ENCODE data around the gene PAM16.
A peak's percentile ranks its signal among the peaks of the same experiment; 100 is the strongest.
"Not testable (repeated sequence)": the region's sequence is repeated elsewhere in the genome, so short reads cannot be mapped to it uniquely, and the experiment has no call there.

PAM16 gene

DNA sequence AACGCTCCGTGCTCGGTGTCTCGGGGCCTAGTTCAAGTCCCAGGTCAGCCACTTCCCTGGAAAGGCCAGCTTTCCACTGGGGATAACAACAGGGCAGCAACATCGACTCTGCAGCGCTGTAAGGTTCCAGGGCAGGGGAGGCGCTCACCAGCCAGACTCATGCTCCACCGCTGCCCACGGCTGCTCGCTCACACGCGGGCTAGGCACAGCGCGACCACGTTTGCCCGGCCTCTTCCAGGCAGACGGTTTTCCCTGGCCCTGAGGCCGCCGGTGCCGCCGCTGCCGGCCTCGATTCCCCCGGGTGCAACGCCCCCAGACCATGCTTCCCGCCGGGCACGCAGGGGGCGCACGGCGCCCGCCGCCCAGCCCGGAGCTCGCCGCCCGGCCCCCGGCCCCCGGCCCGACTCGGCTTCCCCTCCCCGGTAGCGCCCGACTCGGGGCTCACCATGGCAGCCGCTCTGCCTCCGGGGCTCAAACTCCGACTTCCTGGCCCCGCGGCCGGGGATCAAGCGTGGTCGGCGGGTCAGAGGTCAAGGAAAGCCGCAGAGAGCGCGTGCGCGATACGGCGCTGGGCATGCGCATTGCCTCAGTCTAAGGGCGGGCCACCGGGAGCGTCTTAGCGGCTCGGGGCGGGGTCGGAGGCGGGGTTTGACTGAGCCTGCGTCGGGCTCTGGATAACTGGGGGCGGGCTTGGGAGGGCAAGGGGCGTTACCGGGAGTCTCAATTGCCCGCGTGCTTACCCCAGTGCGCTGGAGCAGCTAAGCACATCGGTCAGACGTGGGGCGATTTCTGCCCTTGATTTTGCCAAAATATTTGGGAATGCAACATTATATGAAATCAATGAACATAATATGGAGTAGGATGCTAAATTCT lies at the start of gene PAM16:
Gene PAM16 (minus strand): TSS at position 535 of the 873 bp plus-strand sequence. CDS start 87 bp downstream, at position 448.
- peak; percentile 89 to 99 (median 93) for DNase-seq
- intact Hi-C loops (cut with DNase I): no loop called here

DNA sequence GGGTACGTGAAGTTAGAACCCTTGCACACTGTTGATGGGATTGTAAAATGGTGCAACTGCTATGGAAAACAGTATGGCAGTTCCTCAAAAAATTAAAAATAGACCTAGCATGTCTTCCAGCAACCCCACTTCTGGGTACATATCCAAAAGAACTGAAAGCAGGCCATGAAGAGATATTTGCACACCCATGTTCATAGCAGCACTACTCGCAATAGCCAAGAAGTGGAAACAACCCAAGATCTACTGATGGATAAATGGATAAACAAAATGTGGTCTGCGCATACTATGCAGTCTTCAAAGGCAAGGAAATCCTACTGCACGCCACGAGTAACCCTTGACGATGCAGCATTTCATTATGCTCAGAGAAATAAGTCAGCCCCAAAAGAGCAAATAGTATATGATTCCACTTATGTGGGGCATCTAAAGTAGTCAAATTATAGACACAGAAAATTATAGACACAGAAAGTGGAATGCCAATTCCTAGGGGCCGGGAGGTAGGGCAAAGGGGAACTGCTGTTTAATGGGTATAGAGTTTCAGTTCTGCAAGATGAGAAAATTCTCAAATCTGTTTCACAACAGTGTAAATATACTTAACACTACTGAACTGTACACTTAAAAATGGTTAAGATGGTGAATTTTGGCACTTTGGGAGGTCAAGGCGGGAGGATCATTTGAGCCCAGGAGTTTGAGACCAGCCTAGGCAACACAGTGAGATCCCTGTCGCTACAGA lies 48.0 kb upstream of the PAM16 start:
- intact Hi-C loops (cut with DNase I): no loop called here
- DNase-seq: no peak

DNA sequence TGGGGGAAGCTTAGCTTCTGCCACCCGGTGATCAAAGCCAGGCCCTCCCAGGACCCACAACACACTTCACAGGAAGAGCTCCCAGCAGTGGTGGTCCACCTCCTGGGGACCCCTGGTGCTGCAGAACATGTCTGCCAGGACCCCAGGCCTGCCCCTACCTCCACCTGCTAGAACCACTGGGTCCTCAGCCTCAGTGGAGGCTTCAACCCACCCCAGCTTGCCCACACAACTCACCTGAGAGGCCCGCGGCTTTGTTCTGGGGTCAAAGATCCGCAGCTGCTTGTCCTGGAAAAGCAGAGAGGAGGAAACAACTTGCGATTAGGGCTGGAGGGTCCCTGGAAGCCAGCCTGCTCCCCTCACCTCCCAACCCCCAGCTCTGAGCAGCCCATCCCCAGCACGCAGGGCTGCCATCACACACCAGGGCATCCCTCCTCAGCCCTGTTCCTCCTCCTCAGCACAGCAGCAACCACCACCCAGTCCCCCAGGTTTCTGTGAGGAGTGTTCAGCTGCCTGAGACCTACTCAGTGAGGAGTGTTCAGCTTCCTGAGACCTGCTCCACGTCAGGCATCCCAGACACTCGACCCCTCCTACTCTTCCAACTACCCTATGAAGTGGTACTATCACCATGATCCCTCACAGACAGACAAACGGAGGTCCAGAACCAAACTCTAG lies 44.1 kb upstream of the PAM16 start:
- intact Hi-C loops (cut with DNase I): no loop called here

DNA sequence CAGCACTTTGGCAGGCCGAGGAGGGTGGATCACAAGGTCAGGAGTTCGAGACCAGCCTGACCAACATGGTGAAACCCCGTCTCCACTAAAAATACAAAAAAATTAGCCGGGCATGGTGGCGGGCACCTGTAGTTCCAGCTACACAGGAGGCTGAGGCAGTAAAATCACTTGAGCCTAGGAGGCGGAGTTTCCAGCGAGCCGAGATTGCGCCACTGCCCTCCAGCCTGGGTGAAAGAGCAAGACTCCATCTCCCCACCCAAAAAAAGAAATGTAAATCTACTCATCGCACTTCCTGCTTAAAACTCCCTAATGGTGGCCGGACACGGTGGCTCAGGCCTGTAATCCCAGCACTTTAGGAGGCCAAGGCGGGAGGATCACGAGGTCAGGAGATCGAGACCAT lies 42.7 kb upstream of the PAM16 start:
- DNase-seq; intact Hi-C loops (cut with DNase I): not testable (repeated sequence)

More for the DNA sequence above, 44.1 kb upstream of the PAM16 start:
- DNase-seq: no peak

DNA sequence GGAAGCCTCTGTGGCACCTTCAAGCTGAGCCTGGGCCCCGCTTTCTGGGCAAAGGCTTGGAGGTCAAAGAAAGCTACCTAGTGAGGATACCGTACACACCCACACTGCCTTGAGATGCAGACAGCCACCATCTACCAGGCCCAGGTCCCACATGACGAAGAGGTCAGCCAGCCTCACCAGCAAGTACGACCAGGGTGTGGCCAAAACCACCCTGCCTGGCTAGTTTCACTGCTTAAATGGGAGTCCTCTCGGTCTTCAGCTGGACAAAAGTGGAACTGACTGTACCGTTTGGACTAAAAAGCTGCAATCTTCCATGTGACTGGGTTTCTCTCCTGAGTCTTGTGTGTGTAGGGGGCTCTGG lies 42.1 kb upstream of the PAM16 start:
- intact Hi-C loops (cut with DNase I): no loop called here

DNA sequence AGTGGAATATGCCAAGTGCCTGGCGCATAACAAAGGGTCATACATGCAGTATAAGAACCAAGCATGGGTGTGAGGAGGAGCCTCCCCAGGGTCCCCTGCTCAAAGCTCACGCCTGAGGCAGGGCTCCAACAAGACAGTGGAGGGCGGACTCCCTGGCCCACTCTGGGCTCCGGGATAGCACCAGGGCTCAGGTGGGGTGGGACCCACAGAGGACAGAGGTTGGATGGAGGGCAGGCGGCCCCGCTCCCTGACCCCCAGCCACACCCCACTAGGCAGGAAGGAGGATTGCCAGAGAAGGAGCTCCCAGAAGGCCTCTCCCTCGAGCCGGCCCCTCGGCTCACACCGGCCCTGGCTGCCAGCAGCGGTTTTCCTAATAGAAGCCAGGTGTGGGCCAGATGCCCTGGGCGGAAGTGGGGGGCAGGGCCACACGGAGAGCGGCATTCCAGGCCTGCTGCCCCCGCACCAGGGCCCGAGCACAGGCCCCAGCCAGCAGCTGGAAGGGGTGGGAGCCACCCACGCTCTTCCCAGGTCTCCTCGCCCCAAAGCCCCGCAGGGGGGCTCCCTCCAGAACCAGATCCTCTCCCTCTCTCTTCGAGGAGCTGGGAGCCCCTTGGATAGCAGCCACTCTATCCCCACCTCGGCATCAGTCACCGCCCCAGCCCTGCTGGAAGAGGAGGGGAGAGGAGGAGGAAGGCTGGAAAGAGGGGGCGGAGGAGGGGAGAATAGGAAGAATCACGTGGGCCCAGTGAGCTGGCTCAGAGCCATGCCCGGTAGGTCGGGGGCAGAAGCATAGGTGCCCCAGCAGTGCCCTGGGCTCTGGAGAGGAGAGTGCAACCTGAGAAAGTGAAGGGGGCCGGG lies 41.5 kb upstream of the PAM16 start:
- intact Hi-C loops (cut with DNase I): no loop called here
- peak in 1 of 10 donors; percentile 75 for DNase-seq

More for the DNA sequence above, 42.1 kb upstream of the PAM16 start:
- no peak for DNase-seq

DNA sequence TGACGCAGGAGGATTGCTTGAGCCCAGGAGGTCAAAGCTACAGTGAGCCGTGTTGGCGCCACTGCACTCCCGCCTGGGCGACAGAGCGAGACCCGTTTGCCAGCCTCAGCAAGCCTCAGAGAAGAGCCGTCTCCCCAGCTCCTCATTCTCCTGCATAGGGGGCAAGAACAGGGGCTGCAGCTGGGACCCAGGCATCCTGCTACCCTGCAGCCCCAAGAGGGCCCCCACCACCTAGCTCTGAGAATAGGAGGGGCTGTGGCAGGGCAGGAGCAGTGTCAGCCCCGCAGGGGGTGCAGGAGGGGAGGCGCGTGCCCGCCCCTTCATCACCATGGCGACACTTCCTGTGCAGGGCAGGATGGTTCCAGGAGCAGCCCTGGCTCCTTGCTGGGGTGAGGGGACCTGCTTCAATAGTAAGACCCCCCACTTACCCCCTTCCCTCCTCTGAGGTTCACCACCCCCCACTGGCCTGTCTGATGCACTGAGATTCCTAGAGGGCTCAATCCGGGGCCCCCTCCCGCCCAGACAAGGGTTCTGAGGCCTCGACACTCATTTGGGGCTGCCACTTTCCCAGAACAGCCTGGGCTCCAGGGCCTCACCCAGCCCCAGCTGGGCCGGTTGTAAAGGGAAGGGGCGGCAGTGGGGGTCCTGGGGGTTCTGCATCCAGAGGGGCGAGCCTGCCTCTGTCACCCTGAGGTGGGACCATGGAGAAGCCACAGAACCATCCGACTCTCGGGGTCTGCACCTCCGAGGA lies 40.7 kb upstream of the PAM16 start:
- DNase-seq: no peak
- intact Hi-C loops (cut with DNase I): no loop called here

DNA sequence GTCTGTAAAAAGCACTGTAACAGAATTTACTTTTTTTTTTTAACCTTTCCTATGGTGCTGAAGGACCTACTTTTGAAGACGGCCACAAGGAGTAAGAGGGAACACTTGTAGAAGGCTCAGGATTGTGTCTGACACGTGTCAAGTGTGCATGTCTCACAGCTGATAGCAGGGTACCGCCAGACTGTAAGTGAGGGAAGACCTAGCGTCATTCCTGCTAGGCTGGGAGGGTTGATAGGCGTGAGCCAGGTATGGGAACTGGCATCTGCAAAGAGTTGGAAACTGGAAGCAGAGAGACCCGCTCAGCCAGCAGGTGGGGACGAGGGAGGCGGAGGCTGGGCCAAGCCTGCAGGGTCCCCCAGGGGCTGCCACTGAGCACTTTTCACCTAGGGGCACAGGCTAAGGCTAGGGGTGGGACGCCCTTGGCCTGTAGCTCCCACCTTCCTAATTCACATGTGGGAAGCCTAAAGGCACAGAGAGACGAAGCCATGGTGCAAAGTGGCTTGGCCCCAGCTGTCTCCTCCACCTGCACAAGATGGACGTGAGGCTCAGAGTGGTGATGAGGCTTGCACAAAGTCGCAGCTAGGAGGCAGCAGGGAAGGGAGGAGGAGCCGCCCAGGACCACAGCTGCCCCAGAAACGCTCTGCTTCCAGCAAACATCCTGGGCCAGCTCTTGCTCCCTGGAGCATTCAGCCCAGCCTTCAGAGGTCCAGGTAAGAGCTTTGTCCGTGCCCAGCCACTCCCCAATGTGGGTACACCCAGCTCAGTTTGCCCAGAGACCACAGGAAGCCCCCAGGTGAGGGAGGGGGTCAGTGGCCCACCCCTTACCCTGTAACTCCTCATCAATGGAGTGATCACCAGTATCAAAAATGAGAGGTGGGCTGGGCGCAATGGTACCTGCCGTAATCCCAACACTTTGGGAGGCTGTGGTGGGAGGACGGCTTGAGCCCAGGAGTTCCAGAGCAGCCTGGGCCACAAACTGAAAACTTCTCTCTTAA lies 39.4 kb upstream of the PAM16 start:
- intact Hi-C loops (cut with DNase I): no loop called here

DNA sequence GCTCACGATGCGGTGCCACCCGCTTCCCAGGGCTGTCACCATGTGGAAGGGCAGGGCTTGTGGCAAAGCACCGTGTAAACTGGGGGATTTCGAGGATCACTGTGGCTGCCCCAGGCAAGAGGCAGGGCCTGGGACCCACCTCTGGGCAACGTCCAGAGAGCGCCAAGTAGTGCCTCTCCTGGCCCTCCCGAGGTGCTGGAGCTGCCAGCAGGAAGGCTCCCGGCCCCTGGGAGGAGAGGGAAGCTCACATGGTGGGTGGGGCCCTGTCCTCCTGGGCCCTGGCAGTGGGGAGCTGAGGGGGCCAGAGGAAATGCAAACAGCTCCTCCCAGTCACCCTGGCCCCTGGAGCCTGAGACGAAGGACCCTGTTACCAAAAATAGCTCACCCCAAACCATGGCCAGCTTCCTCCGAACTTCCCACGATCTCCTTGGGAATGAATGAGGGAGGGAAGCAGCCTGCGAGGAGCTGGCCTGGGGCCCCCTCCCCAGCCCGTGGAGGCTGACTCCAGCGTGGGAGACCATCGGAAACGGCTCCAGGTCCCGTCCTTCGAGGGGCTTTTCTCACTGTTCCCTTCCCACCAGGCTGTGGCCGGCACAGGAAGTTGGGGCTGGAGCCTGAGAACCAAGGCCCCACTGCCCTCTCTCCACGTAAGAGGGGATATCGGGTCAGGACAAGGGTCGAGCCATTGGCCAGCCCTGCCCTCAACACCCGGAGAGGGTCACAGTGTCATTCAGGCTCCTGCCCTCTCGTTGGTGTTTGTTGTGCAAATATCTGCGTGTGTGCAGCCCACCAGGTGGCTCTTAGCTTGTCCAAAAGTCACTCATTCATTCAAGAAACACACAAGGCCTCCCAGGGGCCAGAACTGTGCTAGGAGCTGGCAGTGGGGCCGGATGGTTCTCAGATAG lies 38.2 kb upstream of the PAM16 start:
- DNase-seq: no peak
- intact Hi-C loops (cut with DNase I): no loop called here

More for the DNA sequence above, 39.4 kb upstream of the PAM16 start:
- DNase-seq: no peak

DNA sequence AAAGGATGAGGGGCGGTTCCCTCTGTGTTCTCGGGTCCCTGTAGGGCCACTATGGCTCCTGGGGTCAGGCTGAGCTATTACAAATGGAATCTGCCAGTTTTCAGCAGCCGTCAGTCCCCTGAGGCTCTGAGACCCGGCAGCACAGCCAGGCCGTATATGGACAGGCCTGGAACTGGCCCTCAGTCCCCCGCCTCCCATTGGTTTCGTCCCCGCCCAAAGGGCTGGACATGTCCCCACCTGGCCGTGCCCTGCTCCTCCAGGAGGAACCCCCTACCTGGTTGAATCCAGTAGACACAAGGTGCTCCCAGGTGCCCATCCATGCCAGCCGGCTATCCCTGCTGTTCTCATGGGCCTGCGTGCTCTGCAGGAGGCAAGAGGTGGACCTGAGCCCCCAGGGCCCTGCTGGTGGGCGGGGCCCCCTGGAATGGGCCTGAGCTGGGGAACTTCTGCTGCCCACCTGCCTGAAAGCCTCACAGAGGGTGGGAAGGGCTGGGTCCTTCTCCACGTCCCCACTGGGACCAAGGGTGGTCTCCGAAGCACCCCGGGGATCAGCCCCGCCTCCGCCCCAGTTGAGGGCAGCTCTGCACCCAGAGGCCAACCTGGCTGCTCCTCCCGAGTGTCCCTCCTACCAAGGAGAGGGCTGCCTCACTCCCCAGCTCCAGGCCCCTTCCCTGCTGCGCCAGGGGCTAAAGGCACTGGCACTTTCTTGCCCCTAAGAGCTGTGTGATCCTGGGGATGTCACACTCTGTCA lies 37.3 kb upstream of the PAM16 start:
- no peak for DNase-seq

DNA sequence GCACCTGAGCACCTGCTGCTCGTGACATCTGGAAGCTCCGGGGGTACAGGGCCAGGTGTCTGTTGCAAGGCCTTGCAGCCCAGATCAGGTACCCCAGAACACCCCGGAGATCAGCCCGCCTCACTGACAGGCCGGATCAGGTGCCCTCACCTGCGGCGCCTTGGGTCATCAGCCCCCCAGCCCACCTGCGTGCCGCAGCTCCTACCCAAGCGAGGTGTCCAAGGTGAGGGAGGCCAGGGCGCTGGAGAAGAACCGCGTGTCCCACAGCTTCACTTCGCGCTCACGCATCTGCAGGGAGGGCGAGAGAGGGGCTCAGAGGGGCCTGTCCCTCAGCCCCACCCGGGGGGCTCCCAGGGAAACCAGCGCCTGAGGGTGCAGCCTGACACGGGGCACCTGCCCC lies 36.7 kb upstream of the PAM16 start:
- intact Hi-C loops (cut with DNase I): no loop called here
- DNase-seq: no peak

More for the DNA sequence above, 37.3 kb upstream of the PAM16 start:
- intact Hi-C loops (cut with DNase I): no loop called here

DNA sequence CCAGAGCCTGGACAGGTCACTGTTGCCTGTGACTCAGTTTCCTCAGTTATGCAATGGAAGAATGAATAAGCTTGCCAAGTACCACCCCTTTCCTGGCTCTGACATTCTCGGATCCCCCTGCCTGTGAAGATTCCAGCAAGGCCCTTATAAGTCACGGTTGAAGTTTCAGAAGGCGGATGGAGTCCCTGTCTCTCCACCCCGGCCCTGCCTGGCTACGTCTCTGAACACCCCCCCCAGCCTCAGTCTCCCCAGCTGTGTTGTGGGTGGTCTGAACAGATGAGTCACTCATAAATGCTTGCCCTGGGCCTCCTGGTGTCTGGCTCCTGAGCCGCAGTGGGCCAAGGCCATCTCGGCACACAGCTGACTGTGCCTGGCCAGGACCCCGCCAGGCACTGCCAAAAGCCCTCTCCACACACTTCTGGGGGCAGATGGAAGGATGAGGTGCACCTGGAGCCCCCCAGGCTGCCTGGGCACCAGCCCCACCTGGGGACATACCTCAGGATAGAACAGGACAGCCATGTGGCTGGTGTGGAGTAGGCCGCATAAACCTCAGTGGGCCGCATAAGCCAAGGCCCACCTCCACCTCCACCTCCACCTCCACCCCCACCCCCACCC lies 35.9 kb upstream of the PAM16 start:
- intact Hi-C loops (cut with DNase I): no loop called here
- DNase-seq: no peak

DNA sequence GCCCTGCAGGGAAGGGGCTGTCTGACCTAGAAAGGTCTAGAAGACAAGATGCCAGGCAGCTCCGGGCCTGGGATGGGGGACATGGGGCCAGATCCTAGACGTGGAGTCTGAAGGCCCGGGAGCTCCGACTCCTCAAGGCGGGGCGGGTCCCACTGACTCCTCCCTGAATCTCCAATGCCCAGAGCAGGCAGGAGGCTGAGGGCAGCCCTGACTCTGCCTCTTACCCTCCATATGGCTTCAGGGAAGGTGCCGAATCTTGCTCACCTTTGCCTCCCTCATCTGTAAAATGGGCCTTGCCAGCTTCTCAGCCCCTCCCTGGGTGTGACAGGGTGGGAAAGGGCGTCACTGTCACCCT lies 35.3 kb upstream of the PAM16 start:
- DNase-seq: no peak
- intact Hi-C loops (cut with DNase I): no loop called here

DNA sequence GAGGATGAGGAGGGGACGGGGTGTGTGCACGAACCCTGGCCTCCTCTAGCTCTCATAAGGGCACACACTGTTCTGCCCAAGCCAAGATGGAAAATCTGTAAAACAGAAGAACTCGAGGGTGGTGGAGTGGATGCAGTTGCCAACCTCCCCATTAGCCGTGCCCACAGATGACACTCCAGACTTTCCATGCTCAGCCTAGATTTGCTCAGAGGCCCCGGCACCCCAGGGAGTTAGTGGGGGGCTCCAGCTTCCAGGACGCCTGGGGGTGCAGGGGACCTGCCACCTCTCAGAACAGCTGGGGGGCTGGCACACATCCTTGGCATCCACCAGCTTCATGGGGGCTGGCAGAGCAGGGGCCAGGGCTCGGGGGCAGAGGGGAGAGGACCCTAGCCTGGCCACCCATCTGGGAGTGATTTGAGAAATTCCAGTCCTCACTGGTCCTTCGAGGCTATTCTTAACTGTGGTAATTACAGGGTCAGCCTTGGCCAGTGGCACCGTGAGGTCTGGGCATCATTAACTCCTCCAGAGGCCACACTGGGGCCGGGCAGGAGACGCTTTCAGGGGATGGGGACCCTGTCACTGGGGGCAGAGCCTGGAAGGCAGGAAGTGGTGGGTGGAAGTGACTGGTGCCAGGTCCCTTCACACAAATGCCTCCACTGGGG lies 34.8 kb upstream of the PAM16 start:
- intact Hi-C loops (cut with DNase I): no loop called here
- DNase-seq: no peak

DNA sequence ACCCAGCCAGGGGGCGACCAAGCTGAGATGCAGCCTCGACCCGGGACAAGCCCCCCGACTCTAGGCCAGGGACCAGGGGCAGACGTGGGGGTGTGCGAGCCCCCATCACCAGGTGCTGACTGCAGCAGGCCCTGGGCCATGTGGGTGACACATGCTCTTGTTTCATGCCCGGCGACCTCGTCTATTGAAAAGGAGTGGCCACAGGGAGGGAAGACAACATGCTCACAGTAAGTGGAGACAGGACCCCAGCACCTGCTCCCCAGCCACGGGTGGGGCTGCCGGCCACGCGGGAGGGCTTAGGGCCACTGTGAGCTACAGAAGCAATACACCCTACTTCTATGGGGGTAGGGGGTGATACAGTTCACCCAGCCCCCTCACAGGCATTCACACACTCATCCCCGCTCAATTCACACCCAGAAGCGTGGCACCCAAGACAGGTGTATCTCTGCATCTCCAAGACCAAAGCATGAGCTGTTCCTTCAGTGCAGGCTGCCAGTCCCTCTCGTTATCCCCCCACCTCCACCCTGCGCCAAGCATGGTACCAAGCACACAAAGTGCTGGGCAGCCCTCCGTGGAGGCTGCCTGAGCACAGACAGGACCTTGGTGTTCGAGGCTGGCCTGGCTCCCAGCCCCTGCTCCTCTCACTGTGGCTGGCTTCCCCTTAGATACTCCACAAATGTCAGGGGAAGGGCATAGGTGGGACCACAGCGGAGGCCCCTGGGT lies 34.1 kb upstream of the PAM16 start:
- intact Hi-C loops (cut with DNase I): no loop called here
- no peak for DNase-seq

Data from posterior cingulate gyrus (tissue), 11 donors.